Heart left ventricle (tissue), 13 donors: Measurements from ENCODE around the gene TMEM236.

Experiments used
- CTCF ChIP-seq, 12 donors: fragments of 200-600 bp; sonication (generic) in 4 of 12; IDR thresholded peaks; one replicate each; pipeline versions ENCODE4 v1.5.0 to v1.8.0; 2018 to 2022; ENCODE audit warnings: antibody characterized with exemption in 12 of 12, mild to moderate bottlenecking in 5 of 12
- POLR2A ChIP-seq, 2 donors: fragments of 450-650 bp; IDR thresholded peaks; one replicate each; pipeline ENCODE4 v1.6.1; 2017; ENCODE audit warnings: antibody characterized with exemption in 2 of 2, mild to moderate bottlenecking in 2 of 2, moderate library complexity in 2 of 2
- donor health status: ischemic (EF 13 %, LVEDD 7.1; RV severe dilation, severe dysfunction).
- donor health status: DM: no; HTN: yes; CAD: no.
- donor health status: DM: no; HTN: no; CAD: no.
- donor health status: ischemic (EF 25% LVEDD 6.9; RV normal size, moderate dysfunction).
- donor health status: ischemic (EF 25% LVEDD 5.7; RV mildly dilated, moderate dysfunction).
- donor health status: ischemic (EF 35%, LVEDD 5.7; RV mildly dilated, moderate dysfunction).
- donor health status: nonischemic (EF 11% LVEDD 7.7; RV severe dilation, severe dysfunction).
- donor health status: DM: yes; HTN: yes; CAD: no.
- donor health status: PGD.
- donor health status: ischemic (EF 29% LVEDD 5.4; RV normal size, mild dysfunction).
- donor health status: nonischemic (EF 23%, LVEDD 6.1; RV moderate dilation, normal function).

GRCh38 chr10:17751781-17752445 lies at the start of gene TMEM236:
- TF ChIP-seq CTCF (IDR thresholded peaks at IDR 0.05) (no peak), POLR2A (IDR thresholded peaks at IDR 0.05) (no peak)
